Iris pigment epithelial cell (primary cell): ENCODE measurements around the gene FRMPD1.
"Not testable (repeated sequence)": the region's sequence is repeated elsewhere in the genome, so short reads cannot be mapped to it uniquely, and the experiment has no call there.

ENCODE experiments used
- DNase-seq: peaks from one replicate; pipeline ENCODE4 v3.0.0-alpha.2; 2011; ENCODE audit warnings: low read depth

The FRMPD1 gene

DNA sequence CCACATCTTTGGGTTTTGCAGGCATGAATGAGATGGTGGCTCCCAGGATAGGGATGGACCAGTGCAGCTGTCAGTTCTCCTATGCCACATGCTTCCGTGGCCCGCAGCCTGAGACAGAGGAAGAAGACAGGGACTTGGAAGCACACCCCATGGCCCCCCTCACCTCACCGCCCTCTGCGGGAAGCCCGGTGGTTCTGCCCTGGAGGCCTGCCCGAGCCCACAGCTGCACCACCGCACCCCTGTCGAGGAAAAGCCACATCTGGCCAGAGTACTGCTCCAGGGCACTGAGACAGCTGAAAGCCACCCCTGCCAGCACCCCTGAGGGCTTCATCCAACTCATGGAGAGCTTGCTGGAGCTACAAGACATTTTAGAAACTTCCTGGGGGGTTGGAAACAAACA lies 95.2 kb downstream of the FRMPD1 start:
- DNase-seq = no peak

DNA sequence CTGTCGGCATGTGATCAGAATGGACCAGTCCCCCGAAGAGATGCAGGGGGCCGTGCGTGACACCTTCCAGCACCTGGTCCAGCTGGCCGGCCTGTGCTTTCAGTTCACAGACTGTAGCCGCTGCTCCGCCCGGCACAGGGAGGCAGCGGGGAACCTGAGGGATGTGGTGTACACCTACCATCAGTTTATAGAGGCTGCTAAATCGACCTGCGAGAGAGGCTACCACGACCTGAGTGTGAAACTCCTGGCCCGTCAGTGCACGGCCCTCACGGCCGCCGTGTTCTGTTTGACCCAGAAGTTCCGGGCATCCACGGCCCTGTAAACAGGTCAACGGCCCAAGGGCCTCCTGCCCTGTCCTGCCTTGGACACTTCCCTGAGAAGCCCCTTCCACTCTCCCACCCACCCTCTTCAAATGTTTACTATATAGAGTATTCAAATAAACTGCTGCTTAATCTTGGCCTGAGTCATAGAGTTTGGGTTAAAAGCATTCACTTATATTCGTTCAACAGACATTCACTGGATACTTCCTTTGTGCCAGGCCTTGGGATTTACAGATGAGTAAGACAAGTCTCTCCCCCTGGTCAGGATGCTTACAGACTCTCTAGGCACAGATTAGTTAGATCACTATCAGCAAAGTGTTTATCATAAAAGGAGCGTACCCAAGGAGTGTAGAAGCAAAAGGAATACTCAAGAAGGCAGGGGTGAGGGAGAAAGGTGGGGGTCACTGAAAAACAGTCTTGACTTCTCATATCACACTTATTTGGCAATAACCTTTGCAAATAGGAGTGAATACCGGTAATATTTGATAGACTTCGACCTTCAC lies 95.9 kb downstream of the FRMPD1 start:
- DNase-seq = peak; percentile 76

DNA sequence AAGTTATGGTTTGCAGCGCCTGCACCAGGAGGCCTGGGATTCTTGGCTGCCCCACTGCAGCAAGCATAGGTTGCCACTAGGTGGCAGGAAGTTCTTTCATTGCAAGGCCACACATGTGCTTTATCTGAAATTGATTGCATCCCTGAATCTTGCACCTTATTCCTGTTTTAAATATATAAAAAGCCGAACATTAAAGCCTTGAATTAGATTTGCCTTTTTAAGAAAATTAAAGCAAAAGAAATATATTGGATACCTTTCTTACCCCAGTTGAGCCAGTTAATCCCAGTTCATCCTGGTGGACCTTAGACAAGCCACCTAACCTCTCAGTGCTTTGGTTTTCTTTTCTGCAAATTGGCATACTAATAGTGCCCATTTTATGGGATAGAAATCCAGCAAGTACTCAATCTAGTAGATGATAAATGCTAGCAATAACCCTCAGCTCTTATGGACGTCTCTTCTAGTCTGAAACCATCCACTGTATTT lies 96.6 kb downstream of the FRMPD1 start:
- peak; percentile 74 for DNase-seq

DNA sequence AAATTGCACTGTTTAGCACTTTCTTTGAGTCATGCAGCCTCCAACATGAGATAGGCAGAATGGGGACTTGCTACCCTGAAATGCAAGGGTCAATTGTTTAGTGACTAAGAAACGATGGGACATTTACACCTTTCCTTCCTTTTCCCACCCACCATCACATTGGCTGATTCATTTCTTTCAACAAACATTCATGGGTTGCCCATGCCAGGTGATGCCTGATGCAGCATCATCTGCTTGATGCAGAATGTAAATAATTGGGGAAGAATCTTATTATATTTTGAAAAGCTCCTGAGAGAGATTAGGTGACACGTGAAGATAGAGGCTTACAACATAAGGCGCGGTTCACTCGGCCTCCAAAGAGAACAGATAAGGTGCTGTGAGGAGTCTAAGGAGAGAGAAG lies 98.4 kb downstream of the FRMPD1 start:
- DNase-seq = no peak

DNA sequence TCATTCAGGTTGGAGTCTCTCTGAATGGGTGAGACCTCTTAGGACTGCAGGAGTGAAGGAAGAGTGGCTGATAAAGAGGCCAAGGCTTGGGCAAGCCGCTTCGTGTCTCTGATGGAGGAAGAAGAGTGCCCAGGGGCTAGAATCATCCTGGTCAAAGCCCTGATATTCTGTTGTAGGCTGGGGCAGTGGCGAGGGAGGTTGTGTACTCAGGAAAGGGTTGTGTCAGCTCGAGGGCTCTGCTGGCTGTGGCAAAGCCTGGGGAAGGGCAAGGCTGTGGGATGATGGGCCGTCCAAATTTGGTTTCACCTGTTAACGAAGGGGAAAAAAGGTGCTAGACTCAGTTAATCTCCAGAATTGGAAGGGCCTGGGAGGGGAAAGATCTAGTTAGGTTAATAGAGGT lies 100.4 kb downstream of the FRMPD1 start:
- no peak for DNase-seq

DNA sequence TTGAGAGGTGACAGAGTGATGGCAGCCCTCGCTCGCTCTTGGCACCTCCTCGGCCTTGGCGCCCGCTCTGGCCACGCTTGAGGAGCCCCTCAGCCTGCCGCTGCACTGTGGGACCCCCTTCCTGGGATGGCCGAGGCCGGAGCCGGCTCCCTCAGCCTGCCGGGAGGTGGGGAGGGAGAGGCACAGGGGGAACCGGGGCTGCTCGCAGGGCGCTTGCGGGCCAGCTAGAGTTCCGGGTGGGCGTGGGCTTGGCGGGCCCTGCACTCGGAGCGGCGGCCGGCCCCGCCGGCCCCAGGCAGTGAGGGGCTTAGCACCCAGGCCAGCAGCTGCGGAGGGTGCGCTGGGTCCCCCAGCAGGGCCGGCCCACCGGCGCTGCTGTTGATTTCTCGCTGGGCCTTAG lies 101.0 kb downstream of the FRMPD1 start:
- not testable (repeated sequence) for DNase-seq

DNA sequence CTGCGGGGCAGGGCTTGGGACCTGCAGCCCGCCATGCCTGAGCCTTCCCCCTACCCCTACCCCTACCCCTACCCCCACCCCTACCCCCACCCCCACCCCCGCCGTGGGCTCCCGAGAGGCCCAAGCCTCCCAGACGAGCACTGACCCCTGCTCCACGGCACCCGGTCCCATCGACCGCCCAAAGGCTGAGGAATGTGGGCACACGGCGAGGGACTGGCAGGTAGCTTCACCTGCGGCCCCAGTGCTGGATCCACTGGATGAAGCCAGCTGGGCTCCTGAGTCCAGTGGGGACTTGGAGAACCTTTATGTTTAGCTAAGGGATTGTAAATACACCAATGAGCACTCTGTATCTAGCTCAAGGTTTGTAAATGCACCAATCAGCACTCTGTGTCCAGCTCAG lies 101.4 kb downstream of the FRMPD1 start:
- DNase-seq = not testable (repeated sequence)

DNA sequence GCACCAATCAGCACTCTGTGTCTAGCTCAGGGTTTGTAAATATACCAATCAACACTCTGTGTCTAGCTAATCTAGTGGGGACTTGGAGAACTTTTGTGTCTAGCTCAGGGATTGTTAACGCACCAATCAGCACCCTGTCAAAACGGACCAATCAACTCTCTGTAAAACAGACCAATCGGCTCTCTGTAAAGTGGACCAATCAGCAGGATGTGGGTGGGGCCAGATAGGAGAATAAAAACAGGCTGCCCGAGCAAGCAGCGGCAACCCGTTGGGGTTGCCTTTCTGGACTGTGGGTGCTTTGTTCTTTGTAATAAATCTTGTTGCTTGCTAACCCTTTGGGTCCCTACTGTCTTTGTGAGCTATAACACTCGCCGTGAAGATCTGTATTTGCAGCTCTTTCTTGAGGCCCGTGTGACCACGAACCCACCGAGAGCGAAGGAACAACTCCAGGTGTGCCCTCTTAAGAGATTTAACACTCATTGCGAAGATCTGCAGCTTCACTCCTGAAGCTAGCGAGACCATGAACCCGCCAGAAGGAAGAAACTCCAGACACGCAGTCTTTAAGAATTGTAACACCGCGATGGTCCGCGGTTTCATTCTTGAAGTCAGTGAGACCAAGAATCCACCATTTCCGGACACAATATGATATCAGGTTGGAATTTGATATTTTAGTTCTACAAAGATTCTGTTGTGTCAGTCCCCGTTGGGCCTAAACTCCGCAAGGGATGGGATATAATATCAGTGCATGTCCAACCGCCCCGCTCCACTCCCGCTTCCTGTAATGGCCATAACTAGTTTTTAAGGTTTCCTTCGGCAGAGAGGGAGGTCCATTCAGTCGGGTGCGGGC lies 102.1 kb downstream of the FRMPD1 start:
- no peak for DNase-seq

DNA sequence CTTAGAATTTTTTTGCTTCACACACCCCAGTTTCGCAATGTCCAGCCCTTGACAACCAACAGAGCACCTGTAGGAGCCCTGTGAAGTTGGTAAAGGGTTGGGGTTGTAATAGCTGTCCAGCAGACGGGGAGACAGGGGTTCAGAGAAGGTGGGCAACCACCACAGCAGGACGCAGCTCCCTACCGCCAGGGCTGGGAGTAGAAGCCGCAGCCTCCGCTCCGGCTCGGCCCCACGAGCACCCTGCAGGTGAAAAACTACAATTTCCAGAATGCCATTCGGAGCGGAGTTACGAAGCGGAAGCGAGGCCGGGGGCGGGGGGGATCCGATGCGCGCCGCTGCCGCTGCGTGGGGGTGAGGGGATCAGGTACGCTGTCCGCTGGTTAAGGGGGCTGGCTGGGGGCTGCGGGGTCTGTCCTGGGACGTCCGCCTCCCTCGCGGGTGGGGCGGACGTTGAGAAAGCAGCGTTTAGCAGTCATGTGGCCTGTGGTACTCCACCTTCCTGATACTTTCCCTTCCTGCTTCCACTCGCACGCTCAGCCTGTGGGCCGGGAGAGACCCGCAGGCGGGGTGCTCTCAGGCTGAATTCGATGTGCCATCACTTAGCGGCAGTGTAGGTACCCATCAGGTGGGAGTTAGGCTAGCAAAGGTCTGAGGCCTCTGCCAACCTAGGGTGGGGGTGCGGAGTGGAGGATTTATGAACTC lies 102.9 kb downstream of the FRMPD1 start, which contains the start of gene TRMT10B:
TRMT10B (plus strand) TSS at position 317 of the 702 bp plus-strand sequence. CDS start 8,127 bp downstream, outside the sequence.
- DNase-seq = peak; percentile 69

DNA sequence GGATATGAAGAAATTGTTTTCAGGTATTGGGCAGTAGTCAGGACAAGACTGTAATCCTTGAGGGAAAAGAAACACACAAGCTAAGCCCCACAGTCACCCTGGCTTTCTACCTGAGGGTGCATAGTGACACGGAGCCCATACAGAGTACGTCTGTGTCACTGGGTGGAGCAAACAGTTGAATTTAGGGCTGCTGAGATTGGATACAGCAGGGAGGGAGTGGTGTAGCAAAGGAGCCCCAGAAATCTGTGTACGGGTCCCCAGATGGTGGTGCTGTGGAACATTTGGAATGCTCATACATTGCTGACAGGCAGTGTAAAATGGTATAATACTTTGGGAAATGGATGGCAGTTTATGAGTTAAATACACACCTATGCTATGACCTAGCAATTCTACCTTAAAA lies 108.0 kb downstream of the FRMPD1 start:
- no peak for DNase-seq

DNA sequence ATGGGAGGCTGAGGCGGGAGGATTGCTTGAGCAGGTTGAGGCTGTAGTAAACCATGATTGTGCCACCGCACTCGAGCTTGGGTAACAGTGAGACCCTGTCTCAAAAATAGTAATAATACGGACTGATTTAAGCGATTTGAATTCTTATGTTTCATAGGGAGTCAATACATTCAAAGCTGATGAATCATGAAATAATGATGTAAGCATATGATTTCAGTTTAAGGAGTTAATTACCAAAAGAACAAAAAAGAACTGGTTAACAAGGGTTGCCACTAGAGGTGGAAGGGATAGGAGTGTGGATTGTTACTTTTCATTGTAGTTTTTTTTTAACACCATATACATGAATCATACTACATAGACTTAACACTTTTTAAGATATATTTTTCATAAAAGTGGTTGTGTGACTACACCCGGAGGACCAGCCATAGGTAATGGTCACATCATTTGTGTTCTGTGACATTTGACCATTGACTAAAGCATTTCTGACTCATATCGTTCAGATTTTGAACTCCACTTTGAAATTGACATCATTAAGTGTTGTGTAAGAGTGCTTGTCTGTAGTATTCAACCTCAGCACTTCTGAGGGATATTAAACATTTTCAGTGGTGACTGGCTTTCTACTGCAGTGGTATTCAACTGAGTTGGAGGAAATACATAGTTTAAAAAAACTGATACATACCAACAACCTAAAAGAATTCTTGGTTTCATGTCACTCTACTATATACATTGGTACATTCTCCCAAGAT lies 109.8 kb downstream of the FRMPD1 start:
- DNase-seq = peak; percentile 89

DNA sequence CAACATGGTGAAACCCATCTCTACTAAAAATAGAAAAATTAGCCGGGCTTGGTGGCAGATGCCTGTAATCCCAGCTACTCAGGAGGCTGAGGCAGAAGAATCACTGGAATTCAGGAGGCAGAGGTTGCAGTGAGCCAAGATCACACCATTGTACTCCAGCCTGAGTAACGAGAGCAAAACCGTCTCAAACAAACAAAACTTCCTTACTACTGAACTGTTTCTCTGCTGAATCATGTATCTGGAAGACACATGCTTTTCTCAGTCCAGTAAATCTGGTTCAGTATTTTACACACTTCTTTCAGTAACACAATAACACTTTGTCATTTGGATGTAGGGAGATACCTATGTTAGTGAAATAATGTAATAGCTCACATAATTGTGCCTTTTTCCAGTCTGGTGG lies 110.8 kb downstream of the FRMPD1 start:
- DNase-seq = peak; percentile 88

DNA sequence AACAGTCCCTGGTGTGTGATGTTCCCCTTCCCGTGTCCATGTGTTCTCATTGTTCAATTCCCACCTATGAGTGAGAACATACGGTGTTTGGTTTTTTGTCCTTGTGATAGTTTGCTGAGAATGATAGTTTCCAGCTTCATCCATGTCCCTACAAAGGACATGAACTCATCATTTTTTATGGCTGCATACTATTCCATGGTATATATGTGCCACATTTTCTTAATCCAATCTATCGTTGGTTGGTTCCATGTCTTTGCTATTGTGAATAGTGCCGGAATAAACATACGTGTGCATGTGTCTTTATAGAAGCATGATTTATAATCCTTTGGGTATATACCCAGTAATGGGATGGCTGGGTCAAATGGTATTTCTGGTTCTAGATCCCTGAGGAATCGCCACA lies 114.5 kb downstream of the FRMPD1 start:
- not testable (repeated sequence) for DNase-seq

DNA sequence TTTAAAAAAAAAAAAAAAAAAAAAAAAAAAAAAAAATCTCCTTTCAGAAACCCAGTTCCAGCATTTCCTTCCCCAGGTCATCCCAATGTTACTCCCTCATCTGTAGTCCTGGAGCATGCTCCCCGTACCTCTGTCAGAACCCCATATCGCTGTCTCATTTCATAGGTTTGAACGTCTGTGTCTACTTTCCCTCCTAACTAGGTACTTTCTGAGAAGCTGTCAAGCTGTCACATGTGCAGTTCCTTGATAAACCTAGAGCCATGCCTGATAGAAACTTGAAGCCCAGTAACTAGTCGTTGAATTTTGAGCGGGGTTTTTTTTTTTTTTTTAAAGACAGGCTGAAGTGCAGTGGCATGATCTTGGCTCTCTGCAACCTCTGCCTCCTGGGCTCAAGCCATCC lies 118.6 kb downstream of the FRMPD1 start:
- no peak for DNase-seq

DNA sequence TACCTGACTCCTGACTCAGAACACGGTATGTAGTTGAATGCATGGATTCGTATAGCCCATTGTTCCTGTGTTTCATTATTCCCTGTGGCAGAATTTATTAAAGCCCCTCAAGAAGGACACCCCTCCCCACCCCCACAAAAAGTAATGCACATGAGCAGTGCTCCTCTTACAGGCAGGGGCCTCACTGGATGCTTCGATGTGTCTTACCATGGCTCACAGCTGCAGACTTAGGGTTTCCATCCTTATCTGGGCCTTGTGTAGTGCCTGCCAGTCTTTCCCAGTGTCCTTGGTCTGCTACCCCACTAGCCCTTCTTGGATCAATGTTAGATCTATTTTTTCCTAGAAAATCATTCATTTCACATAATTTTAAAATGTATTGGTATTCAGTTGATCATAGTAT lies 119.2 kb downstream of the FRMPD1 start:
- no peak for DNase-seq

DNA sequence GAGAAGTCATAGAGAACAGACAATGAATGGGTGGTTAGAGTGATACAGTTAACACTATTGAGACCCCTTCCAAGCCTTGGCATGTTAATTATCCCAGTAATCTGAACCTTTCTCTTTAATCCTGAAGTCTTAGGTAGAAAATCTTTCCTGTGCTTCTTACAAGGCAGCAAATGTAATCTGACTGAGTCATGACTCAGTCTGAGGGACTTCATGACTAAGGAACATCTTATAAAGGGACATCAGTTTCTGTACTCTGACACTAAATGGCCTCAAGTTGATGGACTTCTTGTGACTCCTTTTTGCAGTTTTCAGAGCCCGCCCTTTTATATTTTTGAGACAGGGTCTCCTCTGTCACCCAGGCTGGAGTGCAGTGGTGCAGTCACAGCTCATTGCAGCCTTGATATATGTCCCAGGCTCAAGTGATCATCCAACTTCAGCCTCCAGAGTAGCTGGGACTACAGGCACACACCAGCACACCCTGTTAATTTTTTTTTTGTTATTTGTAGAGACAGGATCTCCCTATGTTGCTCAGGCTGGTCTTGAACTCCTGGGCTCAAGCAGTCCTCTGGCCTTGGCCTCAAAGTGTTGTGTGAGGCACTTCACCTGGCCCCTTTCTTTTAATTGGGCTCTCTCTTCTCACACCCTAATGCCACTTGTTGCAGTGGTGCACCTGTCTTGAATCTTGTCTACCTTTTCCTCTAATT lies 124.6 kb downstream of the FRMPD1 start:
- DNase-seq = peak; percentile 33

DNA sequence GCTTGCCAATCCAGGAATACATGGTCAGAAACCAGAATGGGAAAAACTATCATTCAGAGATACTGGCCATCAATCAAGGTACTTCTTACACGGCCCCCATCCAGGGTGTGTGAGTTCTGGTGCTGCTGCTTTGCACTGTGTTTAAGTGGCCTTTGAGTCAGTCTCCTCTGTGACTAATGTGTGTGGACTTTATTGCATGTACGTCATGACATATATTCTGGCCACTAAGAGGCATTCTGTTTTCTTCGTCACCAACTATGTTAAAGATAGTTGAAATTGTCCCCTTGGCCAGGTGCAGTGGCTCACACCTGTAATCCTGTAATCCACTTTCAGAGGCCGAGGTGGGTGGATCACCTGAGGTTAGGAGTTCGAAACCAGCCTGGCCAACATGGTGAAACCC lies 125.6 kb downstream of the FRMPD1 start:
- DNase-seq = peak; percentile 64

DNA sequence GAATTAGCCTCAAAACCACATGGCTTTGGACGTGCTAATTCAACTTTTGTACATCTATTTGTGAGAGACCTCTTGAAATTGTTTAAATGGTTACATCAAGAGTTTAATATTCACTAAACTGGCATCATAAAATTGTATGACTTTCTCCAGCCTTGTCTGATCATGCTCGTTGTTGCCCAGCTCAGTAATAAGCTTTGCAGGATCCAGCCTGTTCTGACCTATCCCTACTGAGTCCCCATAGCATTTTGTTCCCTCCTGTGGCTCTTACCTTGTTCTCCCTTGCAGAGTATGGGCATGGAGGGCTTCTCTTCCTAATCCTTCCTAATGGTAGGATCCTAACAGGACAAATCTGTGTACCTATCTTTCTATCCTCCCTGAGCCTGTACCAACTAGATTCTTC lies 127.8 kb downstream of the FRMPD1 start:
- no peak for DNase-seq

DNA sequence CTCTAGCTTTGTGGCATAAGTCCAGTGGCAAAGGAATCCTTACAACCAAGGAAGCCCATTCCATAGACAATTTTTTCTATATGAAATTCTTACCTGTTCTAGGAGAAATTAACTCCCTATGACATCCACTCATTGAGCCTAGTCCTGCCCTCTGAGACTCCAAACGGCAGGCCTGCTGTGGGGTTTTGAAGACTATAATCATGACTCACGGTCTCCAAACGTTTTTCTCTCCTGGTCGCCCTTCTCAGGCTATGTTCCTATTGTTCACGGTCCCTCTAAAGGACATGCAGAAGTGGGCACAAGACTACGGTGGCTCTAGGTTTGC lies 133.5 kb downstream of the FRMPD1 start:
- peak; percentile 42 for DNase-seq

DNA sequence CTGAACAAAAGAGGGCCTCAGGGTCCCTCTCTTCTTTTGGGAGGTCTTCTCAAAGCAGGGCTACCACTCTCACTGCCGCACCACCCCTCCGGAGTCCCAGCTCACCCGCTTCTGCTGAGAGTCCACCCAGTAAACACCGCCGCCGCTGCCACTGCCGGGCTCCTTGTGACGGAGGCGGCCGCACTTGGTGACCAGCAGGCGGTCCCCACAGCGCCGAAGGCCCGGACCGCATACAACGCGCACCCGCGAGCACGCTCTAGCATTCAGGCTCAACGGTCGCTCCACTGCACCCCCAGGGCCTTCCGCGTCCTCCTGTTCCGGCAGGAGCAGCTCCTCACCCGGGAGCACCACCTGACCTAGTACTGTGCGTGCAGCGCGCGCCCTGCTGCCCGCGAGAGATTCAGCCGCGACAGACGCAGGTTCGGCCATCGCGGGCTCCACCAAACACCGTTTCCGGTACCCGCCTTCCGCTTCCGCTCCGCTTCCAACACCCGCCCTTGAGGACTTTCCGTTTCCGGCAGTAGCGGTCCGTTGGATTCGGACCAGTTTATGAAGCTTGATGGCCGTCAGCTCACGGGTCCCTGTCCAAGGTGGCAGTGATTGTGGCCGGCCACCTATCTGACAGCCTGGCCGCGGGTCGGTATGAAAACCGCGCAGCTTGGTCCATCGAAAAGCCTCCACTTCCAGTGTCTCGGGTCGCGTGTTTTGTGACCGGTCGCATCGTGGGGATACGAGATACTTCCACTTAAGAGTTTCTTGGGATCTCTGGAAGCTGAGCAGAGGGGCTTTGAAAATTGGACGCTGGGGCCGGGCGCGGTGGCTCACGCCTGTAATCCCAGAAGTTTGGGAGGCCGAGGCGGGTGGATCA lies 134.1 kb downstream of the FRMPD1 start, which contains the start of gene EXOSC3:
EXOSC3 (minus strand) TSS at position 449 of the 868 bp plus-strand sequence; CDS start at position 429, 20 bp downstream.
- DNase-seq = peak; percentile 91
